H1 (cell line): ENCODE data around the gene CCDC93. TPM values are rescaled to one million over a fixed set of nuclear protein-coding genes. Genes with fewer than 3 reads are reported as not detected.

Experiments used
- CTCF ChIA-PET: fragments of 300-600 bp; sonication (Branson Sonifier 250); formaldehyde crosslinking; loops from one replicate; lab custom pipeline; 2021; ENCODE audit not compliant: partially characterized antibody; lab: Charles Lee
- POLR2A ChIA-PET: fragments of 300-600 bp; sonication (Branson Sonifier 250); formaldehyde crosslinking; loops from one replicate; lab custom pipeline; 2021; ENCODE audit warnings: inconsistent platforms; ENCODE audit not compliant: partially characterized antibody; lab: Charles Lee
- DNase-seq, 2 experiments: peaks; one replicate each; pipeline versions ENCODE4 v3.0.0 to v3.0.0-alpha.2; 2010 to 2022; ENCODE audit warnings: low spot score in 2 of 2, low read depth in 1 of 2, mixed read lengths in 1 of 2
- FAIRE-seq: peaks from 2 replicates; lab custom pipeline; 2011; peaks lifted over from hg19 to GRCh38; lab: Jason Lieb, UNC
- H2AFZ ChIP-seq: 2 replicates; pipeline ENCODE4 v1.8.1; 2012; ENCODE audit warnings: low read length, inconsistent platforms
- H2AK5ac ChIP-seq: 2 replicates; pipeline ENCODE4 v1.6.1; 2013; ENCODE audit warnings: low read depth, low read length
- H2BK120ac ChIP-seq: replicated peaks from 2 replicates; pipeline ENCODE3; 2013; ENCODE audit warnings: low read depth, low read length, inconsistent platforms
- H2BK12ac ChIP-seq: 2 replicates; pipeline ENCODE4 v1.6.1; 2013; ENCODE audit warnings: low read depth, low read length
- H2BK15ac ChIP-seq: 2 replicates; pipeline ENCODE4 v1.6.1; 2013; ENCODE audit warnings: low read length
- H2BK20ac ChIP-seq: 2 replicates; pipeline ENCODE4 v1.6.1; 2013; ENCODE audit warnings: low read length
- H2BK5ac ChIP-seq: 2 replicates; pipeline ENCODE4 v1.6.1; 2013; ENCODE audit warnings: low read depth, low read length
- H3K14ac ChIP-seq: 2 replicates; pipeline ENCODE4 v1.6.1; 2013; ENCODE audit warnings: inconsistent platforms; ENCODE audit not compliant: insufficient read length
- H3K18ac ChIP-seq: 2 replicates; pipeline ENCODE4 v1.6.1; 2013; ENCODE audit warnings: low read length; ENCODE audit errors: extremely low read depth
- H3K23ac ChIP-seq: 2 replicates; pipeline ENCODE4 v1.6.1; 2013; ENCODE audit warnings: inconsistent platforms; ENCODE audit not compliant: insufficient read length
- H3K23me2 ChIP-seq: 2 replicates; pipeline ENCODE4 v1.6.1; 2013; ENCODE audit warnings: low read depth, low read length
- H3K27ac ChIP-seq: 2 replicates; pipeline ENCODE4 v1.6.1; 2011; ENCODE audit warnings: low read depth, low read length, inconsistent platforms
- H3K27me3 ChIP-seq, 4 experiments: replicated peaks in 1 of 4; 1 replicate in 1 of 4; 2 replicates in 3 of 4; pipeline versions ENCODE4 v1.6.1 to v1.8.1; 2011 to 2013; ENCODE audit warnings: low read length in 3 of 4, mild to moderate bottlenecking in 3 of 4, inconsistent platforms in 2 of 4, mixed read lengths in 2 of 4, moderate library complexity in 1 of 4; ENCODE audit not compliant: control insufficient read depth in 3 of 4, insufficient read depth in 3 of 4; ENCODE audit errors: extremely low read depth in 1 of 4
- H3K36me3 ChIP-seq, 4 experiments: 2 replicates each; pipeline versions ENCODE4 v1.6.1 to v1.8.1; 2011 to 2013; ENCODE audit warnings: mild to moderate bottlenecking in 4 of 4, low read length in 3 of 4, moderate library complexity in 2 of 4, control low read depth in 1 of 4, inconsistent platforms in 1 of 4; ENCODE audit not compliant: insufficient read depth in 4 of 4, control insufficient read depth in 2 of 4
- H3K4ac ChIP-seq: replicated peaks from 2 replicates; pipeline ENCODE3; 2013; ENCODE audit warnings: low read length, low read depth, mixed read lengths, inconsistent platforms; ENCODE audit not compliant: insufficient read length
- H3K4me1 ChIP-seq, 4 experiments: replicated peaks in 1 of 4; 1 replicate in 1 of 4; 2 replicates in 3 of 4; pipeline versions ENCODE4 v1.6.1 to v1.8.1; 2011 to 2013; ENCODE audit warnings: low read length in 3 of 4, inconsistent platforms in 2 of 4, mixed read lengths in 1 of 4; ENCODE audit not compliant: insufficient read depth in 4 of 4, control insufficient read depth in 3 of 4
- H3K4me2 ChIP-seq, 2 experiments: 2 replicates each; pipeline versions ENCODE4 v1.6.1 to v1.8.1; 2011 to 2013; ENCODE audit warnings: low read depth in 2 of 2, low read length in 2 of 2, control low read depth in 1 of 2, inconsistent platforms in 1 of 2, mild to moderate bottlenecking in 1 of 2; ENCODE audit not compliant: insufficient read depth in 1 of 2
- H3K4me3 ChIP-seq, 4 experiments: fragments of 200-600, 300-600 bp in 1 of 4; sonication (generic), shearing (Covaris generic), sonication (Bioruptor Twin) in 1 of 4; 2 replicates each; pipeline versions ENCODE4 v1.5.1 to v1.8.1; 2011 to 2016; ENCODE audit warnings: low read length in 4 of 4, low read depth in 3 of 4, control low read depth in 2 of 4, inconsistent platforms in 2 of 4, mild to moderate bottlenecking in 2 of 4, mixed read lengths in 1 of 4, moderate library complexity in 1 of 4; ENCODE audit not compliant: insufficient read depth in 2 of 4; ENCODE audit errors: extremely low read depth in 1 of 4
- H3K56ac ChIP-seq: replicated peaks from 2 replicates; pipeline ENCODE3; 2013; ENCODE audit warnings: low read depth, mild to moderate bottlenecking, mixed read lengths, low read length, inconsistent platforms; ENCODE audit not compliant: insufficient read length
- H3K79me1 ChIP-seq: 2 replicates; pipeline ENCODE4 v1.6.1; 2013; ENCODE audit warnings: low read depth, low read length, control low read depth
- H3K79me2 ChIP-seq, 2 experiments: 2 replicates each; pipeline versions ENCODE4 v1.6.1 to v1.8.1; 2012 to 2013; ENCODE audit warnings: low read length in 2 of 2, mild to moderate bottlenecking in 2 of 2, inconsistent platforms in 1 of 2; ENCODE audit not compliant: insufficient read depth in 2 of 2, control insufficient read depth in 1 of 2
- H3K9ac ChIP-seq, 4 experiments: replicated peaks in 1 of 4; 1 replicate in 1 of 4; 2 replicates in 3 of 4; pipeline versions ENCODE4 v1.6.1 to v1.8.1; 2011 to 2013; ENCODE audit warnings: low read depth in 3 of 4, low read length in 3 of 4, control low read depth in 2 of 4, mild to moderate bottlenecking in 2 of 4, moderate library complexity in 2 of 4, inconsistent platforms in 1 of 4; ENCODE audit errors: extremely low read depth in 1 of 4
- H3K9me3 ChIP-seq, 2 experiments: 2 replicates each; pipeline versions ENCODE4 v1.6.1 to v1.8.1; 2012 to 2013; ENCODE audit warnings: mild to moderate bottlenecking in 2 of 2, moderate library complexity in 2 of 2, control low read depth in 1 of 2, inconsistent platforms in 1 of 2, low read depth in 1 of 2, low read length in 1 of 2, mixed read lengths in 1 of 2; ENCODE audit not compliant: insufficient read depth in 2 of 2
- H4K20me1 ChIP-seq, 2 experiments: replicated peaks in 1 of 2; 2 replicates each; pipeline versions ENCODE3 to v1.8.1; 2011 to 2013; ENCODE audit warnings: inconsistent platforms in 2 of 2, low read length in 2 of 2, mild to moderate bottlenecking in 1 of 2; ENCODE audit not compliant: insufficient read depth in 2 of 2, control insufficient read depth in 1 of 2
- H4K5ac ChIP-seq: 2 replicates; pipeline ENCODE4 v1.6.1; 2013; ENCODE audit warnings: low read length, low read depth, mixed read lengths, inconsistent platforms; ENCODE audit not compliant: insufficient read length
- H4K8ac ChIP-seq: 2 replicates; pipeline ENCODE4 v1.8.0; 2013; ENCODE audit warnings: mild to moderate bottlenecking, moderate library complexity, low read length, inconsistent platforms; ENCODE audit not compliant: insufficient read depth; ENCODE audit errors: extremely low read depth
- H4K91ac ChIP-seq: replicated peaks from 2 replicates; pipeline ENCODE3; 2013; ENCODE audit warnings: low read length, mixed read lengths, inconsistent platforms; ENCODE audit not compliant: insufficient read length
- EP300 ChIP-seq, 2 experiments: IDR thresholded peaks; 1 replicate in 1 of 2; 2 replicates in 1 of 2; pipeline ENCODE4 v1.6.1; 2011 to 2012; ENCODE audit warnings: low read depth in 2 of 2, low read length in 2 of 2, mild to moderate bottlenecking in 2 of 2, borderline replicate concordance in 1 of 2, inconsistent platforms in 1 of 2, moderate library complexity in 1 of 2
- EZH2 ChIP-seq: fragments of 200-600 bp; sonication (generic); IDR thresholded peaks from 2 replicates; pipeline ENCODE4 v1.7.1; 2012; ENCODE audit warnings: low read depth, mild to moderate bottlenecking, moderate library complexity, low read length, inconsistent platforms; ENCODE audit not compliant: severe bottlenecking
- KDM4A ChIP-seq: IDR thresholded peaks from one replicate; pipeline ENCODE4 v1.7.1; 2012; ENCODE audit warnings: low read depth, mild to moderate bottlenecking, moderate library complexity, low read length, inconsistent platforms; ENCODE audit not compliant: severe bottlenecking
- MAX ChIP-seq: IDR thresholded peaks from 2 replicates; pipeline ENCODE4 v1.6.1; 2012; ENCODE audit warnings: inconsistent platforms
- WGBS, 2 experiments: shearing (Covaris generic) in 1 of 2; methylation state at CpG; one replicate each; pipeline versions ENCODE4 v1.1.6 to v1.1.7; 2013 to 2015; ENCODE audit warnings: low lambda C conversion rate in 2 of 2, mixed read lengths in 2 of 2, inconsistent platforms in 1 of 2, low coverage in 1 of 2, missing lambda C conversion rate in 1 of 2; ENCODE audit not compliant: insufficient replicate concordance in 2 of 2, insufficient coverage in 1 of 2, insufficient read length in 1 of 2; ENCODE audit errors: extremely low coverage in 1 of 2, missing lambda C conversion rate in 1 of 2; 5-methylcytosine and 5-hydroxymethylcytosine counted together
- polyA plus RNA-seq, 7 experiments: library from polyadenylated mRNA; depleted of rRNA in 3 of 7; stranded (reverse) in 5 of 7; unstranded in 2 of 7; fragments of >200 nt in 5 of 7; fragments of 200-250 nt in 2 of 7; gene quantifications; 1 replicate in 5 of 7; 2 replicates in 1 of 7; 4 replicates in 1 of 7; pipeline versions ENCODE4 v1.2.1 to v1.2.3, GENCODE V29; 2011 to 2013; ENCODE audit warnings: missing spikeins in 2 of 7, mixed read lengths in 2 of 7
- total RNA-seq: library from RNA; stranded (reverse); fragmentation: NEBNext Ultra II Directional; extraction: Animal tissue kit (Norgen Biotek cat#: 25700); gene quantifications from 2 replicates; pipeline ENCODE4 v1.2.1, GENCODE V29; 2021

Gene CCDC93
- total and polyA plus RNA-seq, 2 of the 8 experiments (the other 6 are each of a cell fraction or from before 2014, with no cell fraction given), result 5.5 to 18.0 TPM

GRCh38 chr2:118052474-118052873 lies 38.6 kb upstream of the CCDC93 start:
- H2AK5ac ChIP-seq, result no peak overlapping the region
- no peak for DNase-seq
- no peak overlapping the region for H4K91ac ChIP-seq
- no peak overlapping the region for H2AFZ ChIP-seq
- H4K20me1 ChIP-seq, result no peaks in the 10 kb centered on the region
- H2BK12ac ChIP-seq, result no peak overlapping the region
- POLR2A ChIA-PET, result interaction anchor here (1.0 kb wide), 1 partner anchor 170 kb away, joined by 3 read pairs; no protein-coding TSS in a partner anchor
- no peaks in the 10 kb centered on the region for H3K23me2 ChIP-seq
- H3K56ac ChIP-seq, result no peak overlapping the region
- H3K9ac ChIP-seq, result no peak overlapping the region
- no peak overlapping the region for H2BK5ac ChIP-seq
- WGBS, 2 experiments, result 90% methylated on average over 2 of the region's 2 CpGs; no CpG with 5 or more reads in 1 of the 2 experiments
- H3K27me3 ChIP-seq, result no peaks in the 10 kb centered on the region
- no peak overlapping the region for H3K4me2 ChIP-seq
- H3K4ac ChIP-seq, result no peak overlapping the region
- no peak overlapping the region for H3K14ac ChIP-seq
- no peak overlapping the region for H2BK20ac ChIP-seq
- TF ChIP-seq EZH2 (no peak), EP300 (IDR thresholded peaks at IDR 0.05; ENCODE audit: borderline replicate concordance in 1 of 2, low read depth in 2 of 2, low read length in 2 of 2) (no peak), KDM4A (no peak), MAX (no peak)
- no peaks in the 10 kb centered on the region for H3K9me3 ChIP-seq
- H3K18ac ChIP-seq, result no peak overlapping the region
- no peak overlapping the region for H2BK15ac ChIP-seq
- no peak for FAIRE-seq
- H3K23ac ChIP-seq, result no peak overlapping the region
- CTCF ChIA-PET, result interaction anchor here (1.3 to 12.7 kb wide), 3 partner anchors 13 to 20 kb away, joined by 3 to 147 read pairs (median 9); no protein-coding TSS in a partner anchor
- no peak overlapping the region for H4K8ac ChIP-seq
- no peak overlapping the region for H3K4me3 ChIP-seq
- no peak overlapping the region for H3K27ac ChIP-seq
- H3K79me2 ChIP-seq, result no peaks in the 10 kb centered on the region
- H4K5ac ChIP-seq, result no peak overlapping the region
- H3K36me3 ChIP-seq, result no peaks in the 10 kb centered on the region
- H2BK120ac ChIP-seq, result no peak overlapping the region
- H3K79me1 ChIP-seq, result no peaks in the 10 kb centered on the region
- H3K4me1 ChIP-seq, result peaks cover 0 to 2% (median 0%) of the 10 kb centered on the region in 4 experiments; a peak in 2 of 7 replicates
